NOMO-1 treated with dmso at 0.1 percent for 144 hours (cell line): ENCODE results near the gene PRDM16.

Source experiments
- DNase-seq: peaks from one replicate; lab custom pipeline; 2025; ENCODE audit not compliant: unreplicated experiment; lab: John Stamatoyannopoulos, UW

PRDM16 gene

GRCh38 chr1:3196577-3197245, 127.7 kb downstream of the PRDM16 start:
- no peak for DNase-seq

GRCh38 chr1:3197781-3198316, 128.8 kb downstream of the PRDM16 start:
- DNase-seq: no peak

GRCh38 chr1:3198371-3199271, 129.6 kb downstream of the PRDM16 start:
- no peak for DNase-seq

GRCh38 chr1:3204725-3205124, 135.7 kb downstream of the PRDM16 start:
- no peak for DNase-seq

- no peak for DNase-seq
These were observed 136.8 kb downstream of the PRDM16 start for GRCh38 chr1:3205815-3206214.

GRCh38 chr1:3206696-3207095, 137.7 kb downstream of the PRDM16 start:
- no peak for DNase-seq

GRCh38 chr1:3207217-3207848, 138.3 kb downstream of the PRDM16 start:
- DNase-seq: peak; percentile 1

- no peak for DNase-seq
These were observed 139.8 kb downstream of the PRDM16 start for GRCh38 chr1:3208819-3209200.

- DNase-seq: no peak
These were observed 140.2 kb downstream of the PRDM16 start for GRCh38 chr1:3209201-3209600.

GRCh38 chr1:3211582-3212375, 142.8 kb downstream of the PRDM16 start:
- no peak for DNase-seq

- DNase-seq: no peak
These were observed 143.7 kb downstream of the PRDM16 start for GRCh38 chr1:3212453-3213355.

- no peak for DNase-seq
These were observed 144.7 kb downstream of the PRDM16 start for GRCh38 chr1:3213730-3214129.

- no peak for DNase-seq
These were observed 146.4 kb downstream of the PRDM16 start for GRCh38 chr1:3215198-3216014.

- no peak for DNase-seq
These were observed 147.0 kb downstream of the PRDM16 start for GRCh38 chr1:3216015-3216391.

- no peak for DNase-seq
These were observed 148.2 kb downstream of the PRDM16 start for GRCh38 chr1:3217181-3217641.

- no peak for DNase-seq
These were observed 149.1 kb downstream of the PRDM16 start for GRCh38 chr1:3217979-3218679.

GRCh38 chr1:3219005-3219790, 150.2 kb downstream of the PRDM16 start:
- no peak for DNase-seq
